GM12878 (cell line): ENCODE data around the gene TULP4. TPM values are rescaled to one million over a fixed set of nuclear protein-coding genes. Genes with fewer than 3 reads are reported as not detected.

ENCODE experiments used
- ATAC-seq: fragments of 200-7000 bp; cut with Tn5 transposase; 3 replicates; pipeline ENCODE4 v1.9.1; 2020; ENCODE audit warnings: mild to moderate bottlenecking, moderate library complexity
- BruUV-seq: library from RNA; stranded (reverse); fragments of 400-500 nt; replicated peaks from 2 replicates; lab custom pipeline; 2021; lab: Mats Ljungman, UMichigan
- CTCF ChIA-PET: fragments of 300-600 bp; sonication (Branson Sonifier 250); formaldehyde crosslinking; extraction: SDS; loops from one replicate; lab custom pipeline; 2021; ENCODE audit warnings: inconsistent platforms; lab: Yijun Ruan, JAX
- POLR2A ChIA-PET: fragments of 350-600 bp; formaldehyde crosslinking; extraction: SDS; loops from one replicate; lab custom pipeline; 2021; ENCODE audit warnings: inconsistent platforms; lab: Charles Lee
- RAD21 ChIA-PET: fragments of 300-600 bp; sonication (Branson Sonifier 250); formaldehyde crosslinking; loops from one replicate; lab custom pipeline; 2023; ENCODE audit warnings: antibody characterized with exemption; ENCODE audit not compliant: unreplicated experiment; lab: Charles Lee
- SMC1A ChIA-PET: fragments of 300-600 bp; sonication (Branson Sonifier 250); formaldehyde crosslinking; loops from one replicate; lab custom pipeline; 2023; ENCODE audit not compliant: unreplicated experiment, uncharacterized antibody; lab: Charles Lee
- DNase-seq: peaks from one replicate; pipeline ENCODE4 v3.0.0-alpha.2; 2011; ENCODE audit warnings: low read depth, low spot score
- FAIRE-seq: peaks from 3 replicates; lab custom pipeline; 2011; peaks lifted over from hg19 to GRCh38; lab: Jason Lieb, UNC
- H2AFZ ChIP-seq: 2 replicates; pipeline ENCODE4 v1.6.0; 2011; ENCODE audit warnings: low read depth, low read length, control low read depth; ENCODE audit not compliant: control insufficient read depth
- H3K27ac ChIP-seq: 2 replicates; pipeline ENCODE4 v1.5.1; 2011; ENCODE audit warnings: control low read depth; ENCODE audit not compliant: control insufficient read depth, insufficient read depth
- H3K27me3 ChIP-seq, 2 experiments: replicated peaks in 1 of 2; 2 replicates each; pipeline versions ENCODE4 v1.6.0 to v1.6.1; 2011; ENCODE audit warnings: low read length in 1 of 2; ENCODE audit not compliant: control insufficient read depth in 2 of 2, insufficient read depth in 2 of 2
- H3K36me3 ChIP-seq, 2 experiments: 2 replicates each; pipeline ENCODE4 v1.5.1; 2011; ENCODE audit warnings: low read length in 1 of 2; ENCODE audit not compliant: control insufficient read depth in 2 of 2, insufficient read depth in 2 of 2
- H3K4me1 ChIP-seq: 2 replicates; pipeline ENCODE4 v1.6.1; 2011; ENCODE audit warnings: mild to moderate bottlenecking, low read length, moderate library complexity, mixed read lengths; ENCODE audit not compliant: control insufficient read depth, insufficient read depth
- H3K4me2 ChIP-seq: 2 replicates; pipeline ENCODE4 v1.6.0; 2011; ENCODE audit warnings: control low read depth; ENCODE audit not compliant: control insufficient read depth, insufficient read depth
- H3K4me3 ChIP-seq: fragments of 200-600 bp; sonication (generic); 2 replicates; pipeline ENCODE4 v1.5.1; 2016
- H3K79me2 ChIP-seq: 2 replicates; pipeline ENCODE4 v1.6.0; 2011; ENCODE audit warnings: low read length; ENCODE audit not compliant: control insufficient read depth, insufficient read depth
- H3K9ac ChIP-seq: 2 replicates; pipeline ENCODE4 v1.8.0; 2011; ENCODE audit warnings: low read length, control low read depth, mixed read lengths; ENCODE audit not compliant: control insufficient read depth, insufficient read depth
- H3K9me3 ChIP-seq: replicated peaks from 3 replicates; pipeline ENCODE4 v1.5.1; 2011; ENCODE audit warnings: mild to moderate bottlenecking, low read length; ENCODE audit not compliant: control insufficient read depth, insufficient read depth
- H4K20me1 ChIP-seq: 2 replicates; pipeline ENCODE4 v1.6.0; 2011; ENCODE audit not compliant: control insufficient read depth, insufficient read depth
- CEBPB ChIP-seq, 2 experiments: fragments of 150-350 bp in 1 of 2; IDR thresholded peaks; 2 replicates each; pipeline ENCODE4 v1.6.1; 2012 to 2014; ENCODE audit warnings: low read depth in 2 of 2, low read length in 2 of 2, borderline replicate concordance in 1 of 2, inconsistent platforms in 1 of 2
- HDAC2 ChIP-seq: fragments of 200-600 bp; sonication (generic); IDR thresholded peaks from 2 replicates; pipeline ENCODE4 v1.6.1; 2017
- LARP7 ChIP-seq: fragments of 450-650 bp; IDR thresholded peaks from 2 replicates; pipeline ENCODE4 v1.6.1; 2017; ENCODE audit warnings: mild to moderate bottlenecking
- NFXL1 ChIP-seq: fragments of 450-650 bp; IDR thresholded peaks from 2 replicates; pipeline ENCODE4 v1.6.1; 2017; ENCODE audit warnings: antibody characterized with exemption, mild to moderate bottlenecking, borderline replicate concordance
- PAX8 ChIP-seq: fragments of 450-650 bp; IDR thresholded peaks from 2 replicates; pipeline ENCODE4 v1.6.1; 2017; ENCODE audit warnings: mild to moderate bottlenecking, moderate library complexity
- REST ChIP-seq: IDR thresholded peaks from 2 replicates; pipeline ENCODE4 v1.6.1; 2012; ENCODE audit warnings: mild to moderate bottlenecking, low read depth, low read length
- TCF3 ChIP-seq: IDR thresholded peaks from 2 replicates; pipeline ENCODE4 v1.6.1; 2012; ENCODE audit warnings: low read depth, mild to moderate bottlenecking, low read length, borderline replicate concordance; ENCODE audit not compliant: insufficient read depth
- ZZZ3 ChIP-seq: IDR thresholded peaks from 2 replicates; pipeline ENCODE4 v1.6.1; 2011; ENCODE audit warnings: low read depth; ENCODE audit not compliant: control insufficient read depth, insufficient read length
- WGBS: methylation state at CpG from one replicate; pipeline ENCODE4 v1.1.6; 2016; ENCODE audit warnings: low lambda C conversion rate; ENCODE audit not compliant: insufficient replicate concordance, insufficient coverage; ENCODE audit errors: missing lambda C conversion rate; 5-methylcytosine and 5-hydroxymethylcytosine counted together
- in situ Hi-C: fragments of 300-500 bp; cut with MboI; formaldehyde crosslinking; loops from 9 replicates; pipeline ENCODE4 v1.14.3; 2018; ENCODE audit warnings: mixed read lengths
- intact Hi-C: fragments of 100-400 bp; cut with micrococcal nuclease; formaldehyde crosslinking; loops from one replicate; pipeline ENCODE4 v1.14.2; 2022; ENCODE audit not compliant: unreplicated experiment
- polyA plus RNA-seq, 11 experiments: library from polyadenylated mRNA; depleted of rRNA in 4 of 11; unstranded in 6 of 11; stranded (reverse) in 5 of 11; fragments of >200 nt; fragmentation: Nextera tagmentation in 4 of 11; fragmentation: Illumina TruSeq in 1 of 11; extraction: Ambion mirVana in 4 of 11; extraction: Trizol in 1 of 11; gene quantifications; 1 replicate in 1 of 11; 2 replicates in 10 of 11; pipeline versions ENCODE4 v1.2.1 to v1.2.3, GENCODE V29; 2011 to 2016; ENCODE audit warnings: inconsistent platforms in 2 of 11, missing spikeins in 2 of 11, low read depth in 1 of 11
- total RNA-seq, 4 experiments: library from RNA; depleted of rRNA in 3 of 4; stranded (reverse); fragments of >200 nt in 3 of 4; fragmentation: Illumina TruSeq in 1 of 4; extraction: Trizol in 1 of 4; gene quantifications; 2 replicates each; pipeline versions ENCODE4 v1.2.1 to v1.2.3, GENCODE V29; 2013 to 2021
- TF ChIP-seq, protein P1 (sequence below): fragments of 450-650 bp; IDR thresholded peaks from 2 replicates; pipeline ENCODE4 v1.6.1; 2017; ENCODE audit warnings: mild to moderate bottlenecking, moderate library complexity

The TULP4 gene
- total and polyA plus RNA-seq, 10 of the 15 experiments (the other 5 are each of a cell fraction or from before 2014, with no cell fraction given) = 0.73 to 31.8 (median 14.0) TPM

GRCh38 chr6:158324136-158324535, 11.9 kb downstream of the TULP4 start:
- peaks cover 19% of the 10 kb centered on the region for H3K79me2 ChIP-seq
- RAD21 ChIA-PET = interaction anchor here (0.8 to 3.0 kb wide), 4 partner anchors 33 to 91 kb away, joined by 3 to 17 read pairs (median 6); no protein-coding TSS in a partner anchor
- intact Hi-C loops (no loop called here), in situ Hi-C loops (no loop called here)
- H3K27me3 ChIP-seq = no peaks in the 10 kb centered on the region
- no peak overlapping the region for H2AFZ ChIP-seq
- 91% methylated on average over 5 of the region's 5 CpGs for WGBS
- H3K36me3 ChIP-seq = no peaks in the 10 kb centered on the region
- BruUV-seq = no TSS peak
- DNase-seq (no peak), ATAC-seq (no peak), FAIRE-seq (no peak)
- H3K27ac ChIP-seq = no peak overlapping the region
- H3K4me2 ChIP-seq = no peak overlapping the region
- TF ChIP-seq PAX8 (no peak), CEBPB (IDR thresholded peaks at IDR 0.05; ENCODE audit: borderline replicate concordance in 1 of 2, low read depth in 2 of 2, low read length in 2 of 2) (no peak), ZZZ3 (no peak), HDAC2 (no peak), REST (no peak), NFXL1 (no peak), LARP7 (no peak), TCF3 (no peak)
- TF ChIP-seq, protein P1, sequence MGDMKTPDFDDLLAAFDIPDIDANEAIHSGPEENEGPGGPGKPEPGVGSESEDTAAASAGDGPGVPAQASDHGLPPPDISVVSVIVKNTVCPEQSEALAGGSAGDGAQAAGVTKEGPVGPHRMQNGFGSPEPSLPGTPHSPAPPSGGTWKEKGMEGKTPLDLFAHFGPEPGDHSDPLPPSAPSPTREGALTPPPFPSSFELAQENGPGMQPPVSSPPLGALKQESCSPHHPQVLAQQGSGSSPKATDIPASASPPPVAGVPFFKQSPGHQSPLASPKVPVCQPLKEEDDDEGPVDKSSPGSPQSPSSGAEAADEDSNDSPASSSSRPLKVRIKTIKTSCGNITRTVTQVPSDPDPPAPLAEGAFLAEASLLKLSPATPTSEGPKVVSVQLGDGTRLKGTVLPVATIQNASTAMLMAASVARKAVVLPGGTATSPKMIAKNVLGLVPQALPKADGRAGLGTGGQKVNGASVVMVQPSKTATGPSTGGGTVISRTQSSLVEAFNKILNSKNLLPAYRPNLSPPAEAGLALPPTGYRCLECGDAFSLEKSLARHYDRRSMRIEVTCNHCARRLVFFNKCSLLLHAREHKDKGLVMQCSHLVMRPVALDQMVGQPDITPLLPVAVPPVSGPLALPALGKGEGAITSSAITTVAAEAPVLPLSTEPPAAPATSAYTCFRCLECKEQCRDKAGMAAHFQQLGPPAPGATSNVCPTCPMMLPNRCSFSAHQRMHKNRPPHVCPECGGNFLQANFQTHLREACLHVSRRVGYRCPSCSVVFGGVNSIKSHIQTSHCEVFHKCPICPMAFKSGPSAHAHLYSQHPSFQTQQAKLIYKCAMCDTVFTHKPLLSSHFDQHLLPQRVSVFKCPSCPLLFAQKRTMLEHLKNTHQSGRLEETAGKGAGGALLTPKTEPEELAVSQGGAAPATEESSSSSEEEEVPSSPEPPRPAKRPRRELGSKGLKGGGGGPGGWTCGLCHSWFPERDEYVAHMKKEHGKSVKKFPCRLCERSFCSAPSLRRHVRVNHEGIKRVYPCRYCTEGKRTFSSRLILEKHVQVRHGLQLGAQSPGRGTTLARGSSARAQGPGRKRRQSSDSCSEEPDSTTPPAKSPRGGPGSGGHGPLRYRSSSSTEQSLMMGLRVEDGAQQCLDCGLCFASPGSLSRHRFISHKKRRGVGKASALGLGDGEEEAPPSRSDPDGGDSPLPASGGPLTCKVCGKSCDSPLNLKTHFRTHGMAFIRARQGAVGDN = no peak
- no peak overlapping the region for H3K9ac ChIP-seq
- H4K20me1 ChIP-seq = no peaks in the 10 kb centered on the region
- CTCF ChIA-PET = interaction anchor here (1.0 to 1.6 kb wide), 2 partner anchors 10 to 103 kb away, joined by 4 read pairs; no protein-coding TSS in a partner anchor
- POLR2A ChIA-PET = interaction anchor here (0.6 to 1.5 kb wide), 3 partner anchors 34 to 77 kb away, joined by 4 read pairs; no protein-coding TSS in a partner anchor
- H3K4me3 ChIP-seq = no peak overlapping the region
- H3K9me3 ChIP-seq = no peaks in the 10 kb centered on the region
- peaks cover 38% of the 10 kb centered on the region for H3K4me1 ChIP-seq
- SMC1A ChIA-PET = interaction anchor here (0.7 to 2.5 kb wide), 8 partner anchors 10 to 115 kb away, joined by 3 to 7 read pairs (median 3); no protein-coding TSS in a partner anchor
